ENCODE data around the gene FPR2. TPM values are rescaled to one million over a fixed set of nuclear protein-coding genes. Genes with fewer than 3 reads are reported as not detected.

FPR2 gene, protein sequence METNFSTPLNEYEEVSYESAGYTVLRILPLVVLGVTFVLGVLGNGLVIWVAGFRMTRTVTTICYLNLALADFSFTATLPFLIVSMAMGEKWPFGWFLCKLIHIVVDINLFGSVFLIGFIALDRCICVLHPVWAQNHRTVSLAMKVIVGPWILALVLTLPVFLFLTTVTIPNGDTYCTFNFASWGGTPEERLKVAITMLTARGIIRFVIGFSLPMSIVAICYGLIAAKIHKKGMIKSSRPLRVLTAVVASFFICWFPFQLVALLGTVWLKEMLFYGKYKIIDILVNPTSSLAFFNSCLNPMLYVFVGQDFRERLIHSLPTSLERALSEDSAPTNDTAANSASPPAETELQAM
- total RNA-seq (2022) (not detected in 2 replicates), Bru-seq, nascent RNA (not detected), BruChase-seq, experiment 1, labeled RNA remaining after a 2-hour chase (not detected), BruChase-seq, experiment 2, labeled RNA remaining after a 6-hour chase (not detected)
- long read RNA-seq: 0 reads

- H3K9me3 ChIP-seq: peaks cover 4% of the 10 kb centered on the region; the same call in 1 of the 2 replicates
- no peaks in the 10 kb centered on the region for H3K36me3 ChIP-seq (ENCODE audit: control insufficient read depth, insufficient read depth, low read length)
- intact Hi-C loops (cut with micrococcal nuclease; ENCODE audit: unreplicated experiment): no loop called here
- H3K9me3 Mint-ChIP-seq (ENCODE audit: unreplicated experiment): peaks cover 34% of the 10 kb centered on the region
- no peak within 1 kb of the TSS for H3K4me3 Mint-ChIP-seq (ENCODE audit: unreplicated experiment)
- H3K36me3 Mint-ChIP-seq (ENCODE audit: insufficient read depth, unreplicated experiment): peaks cover 6% of the 10 kb centered on the region
- no peak within 1 kb of the TSS for H3K27ac Mint-ChIP-seq (ENCODE audit: unreplicated experiment)
- H3K27me3 Mint-ChIP-seq (ENCODE audit: insufficient read depth, unreplicated experiment): peaks cover 6% of the 10 kb centered on the region
- no peaks in the 10 kb centered on the region for H3K4me1 Mint-ChIP-seq (ENCODE audit: low read depth, unreplicated experiment)
- H3K4me3 ChIP-seq (ENCODE audit: low read depth, low read length): no peak within 1 kb of the TSS
- no peaks in the 10 kb centered on the region for H3K27me3 ChIP-seq (replicated peaks; ENCODE audit: control insufficient read depth, insufficient read depth, low read length)
- POLR2A ChIA-PET: no interaction called here
- CTCF ChIA-PET: interaction anchor here (0.5 kb wide), 1 partner anchor 57 kb away, joined by 7 read pairs; no protein-coding TSS in a partner anchor
- no peaks in the 10 kb centered on the region for H3K4me1 ChIP-seq
- DNase-seq: no peak
- TF ChIP-seq, protein P1, sequence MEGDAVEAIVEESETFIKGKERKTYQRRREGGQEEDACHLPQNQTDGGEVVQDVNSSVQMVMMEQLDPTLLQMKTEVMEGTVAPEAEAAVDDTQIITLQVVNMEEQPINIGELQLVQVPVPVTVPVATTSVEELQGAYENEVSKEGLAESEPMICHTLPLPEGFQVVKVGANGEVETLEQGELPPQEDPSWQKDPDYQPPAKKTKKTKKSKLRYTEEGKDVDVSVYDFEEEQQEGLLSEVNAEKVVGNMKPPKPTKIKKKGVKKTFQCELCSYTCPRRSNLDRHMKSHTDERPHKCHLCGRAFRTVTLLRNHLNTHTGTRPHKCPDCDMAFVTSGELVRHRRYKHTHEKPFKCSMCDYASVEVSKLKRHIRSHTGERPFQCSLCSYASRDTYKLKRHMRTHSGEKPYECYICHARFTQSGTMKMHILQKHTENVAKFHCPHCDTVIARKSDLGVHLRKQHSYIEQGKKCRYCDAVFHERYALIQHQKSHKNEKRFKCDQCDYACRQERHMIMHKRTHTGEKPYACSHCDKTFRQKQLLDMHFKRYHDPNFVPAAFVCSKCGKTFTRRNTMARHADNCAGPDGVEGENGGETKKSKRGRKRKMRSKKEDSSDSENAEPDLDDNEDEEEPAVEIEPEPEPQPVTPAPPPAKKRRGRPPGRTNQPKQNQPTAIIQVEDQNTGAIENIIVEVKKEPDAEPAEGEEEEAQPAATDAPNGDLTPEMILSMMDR (IDR thresholded peaks at IDR 0.05; ENCODE audit: insufficient read depth in 1 of 2, low read depth in 1 of 2, low read length in 1 of 2, severe bottlenecking in 1 of 2, unreplicated experiment in 1 of 2): no peak
- no TSS peak for BruUV-seq (replicated peaks)
Measured at GRCh38 chr19:51760697-51761356, at the start of gene FPR2. FPR2 (plus strand) TSS chr19:51761180; CDS start chr19:51768659, 7,479 bp downstream.

DNA sequence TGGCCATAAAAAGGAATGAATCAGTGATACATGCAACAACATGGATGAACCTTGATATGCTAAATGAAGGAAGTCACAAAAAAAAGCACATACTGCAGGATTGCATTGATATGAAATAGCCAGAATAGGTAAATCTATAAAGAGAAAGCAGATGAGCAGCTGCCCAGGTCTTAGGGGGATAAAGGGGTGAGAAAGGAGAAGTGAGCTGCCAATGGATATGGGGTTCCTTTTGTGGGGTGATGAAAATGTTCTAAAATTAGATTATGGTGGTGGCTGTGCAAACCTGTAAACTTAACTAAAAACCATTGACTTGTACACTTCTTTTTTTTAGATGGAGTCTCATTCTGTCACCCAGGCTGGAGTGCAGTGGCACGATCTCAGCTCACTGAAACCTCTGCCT lies 49.3 kb upstream of the FPR2 start:
- TF ChIP-seq, protein P1 (IDR thresholded peaks at IDR 0.05; ENCODE audit: insufficient read depth in 1 of 2, low read depth in 1 of 2, low read length in 1 of 2, severe bottlenecking in 1 of 2, unreplicated experiment in 1 of 2): no peak
- H3K27me3 Mint-ChIP-seq (ENCODE audit: insufficient read depth, unreplicated experiment): peaks cover 11% of the 10 kb centered on the region
- Histone ChIP-seq H3K4me3 (ENCODE audit: low read depth, low read length) (no peak overlapping the region), H3K4me1 (no peaks in the 10 kb centered on the region), H3K36me3 (ENCODE audit: control insufficient read depth, insufficient read depth, low read length) (no peaks in the 10 kb centered on the region), H3K27me3 (replicated peaks; ENCODE audit: control insufficient read depth, insufficient read depth, low read length) (no peaks in the 10 kb centered on the region), H3K9me3 (no peaks in the 10 kb centered on the region; the same call in 1 of the 2 replicates)
- H3K4me1 Mint-ChIP-seq (ENCODE audit: low read depth, unreplicated experiment): no peaks in the 10 kb centered on the region
- no TSS peak for BruUV-seq (replicated peaks)
- H3K4me3 Mint-ChIP-seq (ENCODE audit: unreplicated experiment): no peak overlapping the region
- intact Hi-C loops (cut with micrococcal nuclease; ENCODE audit: unreplicated experiment): loop anchor here (2.0 kb wide), 1 partner anchor 71 kb away; no protein-coding TSS in a partner anchor
- H3K9me3 Mint-ChIP-seq (ENCODE audit: unreplicated experiment): peaks cover 26% of the 10 kb centered on the region
- no peak overlapping the region for H3K27ac Mint-ChIP-seq (ENCODE audit: unreplicated experiment)
- H3K36me3 Mint-ChIP-seq (ENCODE audit: insufficient read depth, unreplicated experiment): no peaks in the 10 kb centered on the region
- CTCF ChIA-PET: no interaction called here
- DNase-seq: no peak
- POLR2A ChIA-PET: no interaction called here

GRCh38 chr19:51712461-51713081 lies 48.4 kb upstream of the FPR2 start:
- H3K4me3 ChIP-seq (ENCODE audit: low read depth, low read length): no peak overlapping the region
- CTCF ChIA-PET: no interaction called here
- POLR2A ChIA-PET: no interaction called here
- Mint-ChIP-seq H3K27me3 (ENCODE audit: insufficient read depth, unreplicated experiment) (peaks cover 11% of the 10 kb centered on the region), H3K4me1 (ENCODE audit: low read depth, unreplicated experiment) (no peaks in the 10 kb centered on the region), H3K4me3 (ENCODE audit: unreplicated experiment) (no peak overlapping the region), H3K36me3 (ENCODE audit: insufficient read depth, unreplicated experiment) (no peaks in the 10 kb centered on the region), H3K9me3 (ENCODE audit: unreplicated experiment) (peaks cover 26% of the 10 kb centered on the region), H3K27ac (ENCODE audit: unreplicated experiment) (no peak overlapping the region)
- TF ChIP-seq, protein P1 (IDR thresholded peaks at IDR 0.05; ENCODE audit: insufficient read depth in 1 of 2, low read depth in 1 of 2, low read length in 1 of 2, severe bottlenecking in 1 of 2, unreplicated experiment in 1 of 2): peak; percentile 14 to 54
- no peaks in the 10 kb centered on the region for H3K36me3 ChIP-seq (ENCODE audit: control insufficient read depth, insufficient read depth, low read length)
- H3K9me3 ChIP-seq: no peaks in the 10 kb centered on the region; the same call in 1 of the 2 replicates
- no peaks in the 10 kb centered on the region for H3K4me1 ChIP-seq
- BruUV-seq (replicated peaks): no TSS peak
- intact Hi-C loops (cut with micrococcal nuclease; ENCODE audit: unreplicated experiment): loop anchor here (2.0 kb wide), 1 partner anchor 70 kb away; no protein-coding TSS in a partner anchor
- DNase-seq: no peak
- H3K27me3 ChIP-seq (replicated peaks; ENCODE audit: control insufficient read depth, insufficient read depth, low read length): no peaks in the 10 kb centered on the region
